ENCODE measurements around the gene CBR1. TPM values are rescaled to one million over a fixed set of nuclear protein-coding genes. Genes with fewer than 3 reads are reported as not detected.

The CBR1 gene
- total RNA-seq: 148 and 185 TPM in 2 replicates

DNA sequence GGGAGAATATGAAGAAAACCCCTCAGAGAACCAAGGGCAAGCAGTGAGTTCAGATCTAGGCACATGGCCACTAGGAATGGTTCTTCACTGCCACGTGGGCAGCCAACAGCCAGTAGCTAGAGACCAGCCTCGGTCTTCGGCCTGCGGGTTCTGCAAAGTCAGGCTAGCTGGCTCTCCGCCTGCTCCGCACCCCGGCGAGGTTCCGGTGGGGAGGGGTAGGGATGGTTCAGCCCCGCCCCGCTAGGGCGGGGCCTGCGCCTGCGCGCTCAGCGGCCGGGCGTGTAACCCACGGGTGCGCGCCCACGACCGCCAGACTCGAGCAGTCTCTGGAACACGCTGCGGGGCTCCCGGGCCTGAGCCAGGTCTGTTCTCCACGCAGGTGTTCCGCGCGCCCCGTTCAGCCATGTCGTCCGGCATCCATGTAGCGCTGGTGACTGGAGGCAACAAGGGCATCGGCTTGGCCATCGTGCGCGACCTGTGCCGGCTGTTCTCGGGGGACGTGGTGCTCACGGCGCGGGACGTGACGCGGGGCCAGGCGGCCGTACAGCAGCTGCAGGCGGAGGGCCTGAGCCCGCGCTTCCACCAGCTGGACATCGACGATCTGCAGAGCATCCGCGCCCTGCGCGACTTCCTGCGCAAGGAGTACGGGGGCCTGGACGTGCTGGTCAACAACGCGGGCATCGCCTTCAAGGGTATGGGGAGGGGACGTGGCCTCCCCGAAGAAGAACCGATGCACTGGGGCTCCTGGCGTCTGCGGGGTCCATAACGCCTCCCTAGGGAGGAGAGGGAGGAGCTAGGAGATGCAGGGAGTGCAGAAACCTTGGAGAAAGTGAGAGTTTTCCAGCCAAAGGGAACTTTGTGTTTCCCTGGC lies at the start of gene CBR1:
TSS of gene CBR1 (plus strand) at position 312 of the 871 bp plus-strand sequence. CDS start at position 404, 92 bp downstream.

DNA sequence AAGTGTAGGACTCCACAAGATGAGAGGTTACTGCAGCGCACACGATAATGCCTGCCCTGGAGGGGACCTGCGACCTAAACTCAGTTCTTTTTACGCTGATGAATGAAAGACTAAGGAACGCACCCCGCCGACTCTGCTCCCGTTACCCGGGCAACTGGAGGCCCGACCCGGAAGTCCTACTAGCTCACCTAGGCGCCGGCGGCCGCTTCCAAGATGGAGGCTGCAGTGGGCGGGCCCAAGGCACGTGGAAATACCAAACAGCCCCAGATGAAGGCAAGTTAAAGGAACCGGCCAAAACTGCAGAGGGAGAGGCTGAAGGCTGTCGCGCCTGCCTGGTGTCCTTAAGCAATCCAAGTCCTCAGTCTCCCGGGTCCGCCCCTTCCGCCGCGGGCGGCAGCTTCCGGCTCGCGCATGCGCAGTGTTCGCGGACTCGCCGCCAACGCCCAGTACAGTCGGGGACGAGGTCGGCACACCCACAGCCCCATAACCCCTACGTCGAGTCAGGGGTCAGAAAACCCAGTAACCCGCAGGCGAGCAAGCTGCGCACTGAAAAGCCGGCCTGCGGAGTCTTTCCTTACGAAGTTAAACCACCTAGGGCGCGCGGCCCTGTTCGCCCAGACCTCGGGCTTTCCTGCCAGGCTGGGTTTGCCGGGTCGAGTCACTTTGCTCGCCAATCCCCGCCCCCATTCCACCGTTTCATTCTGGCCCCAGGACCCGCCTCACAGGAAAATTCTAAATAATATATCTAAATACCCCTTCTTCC lies 9.5 kb upstream of the CBR1 start, which contains the start of gene SETD4:
TSS of gene SETD4 (minus strand) at position 368 of the 763 bp plus-strand sequence. CDS start 1,638 bp downstream, outside the sequence.

Other genes starting within 250 kb of the CBR1 start
- 11.0 and 12.8 TPM in 2 replicates for gene SETD4, start 9.5 kb upstream of the CBR1 start, total RNA-seq
- gene CBR3, start 65.1 kb downstream of the CBR1 start, total RNA-seq: 10.8 and 12.4 TPM in 2 replicates
- 3.6 and 4.2 TPM in 2 replicates for gene DOP1B, start 86.8 kb downstream of the CBR1 start, total RNA-seq